Measurements from ENCODE around the gene ASCL5.

DNA sequence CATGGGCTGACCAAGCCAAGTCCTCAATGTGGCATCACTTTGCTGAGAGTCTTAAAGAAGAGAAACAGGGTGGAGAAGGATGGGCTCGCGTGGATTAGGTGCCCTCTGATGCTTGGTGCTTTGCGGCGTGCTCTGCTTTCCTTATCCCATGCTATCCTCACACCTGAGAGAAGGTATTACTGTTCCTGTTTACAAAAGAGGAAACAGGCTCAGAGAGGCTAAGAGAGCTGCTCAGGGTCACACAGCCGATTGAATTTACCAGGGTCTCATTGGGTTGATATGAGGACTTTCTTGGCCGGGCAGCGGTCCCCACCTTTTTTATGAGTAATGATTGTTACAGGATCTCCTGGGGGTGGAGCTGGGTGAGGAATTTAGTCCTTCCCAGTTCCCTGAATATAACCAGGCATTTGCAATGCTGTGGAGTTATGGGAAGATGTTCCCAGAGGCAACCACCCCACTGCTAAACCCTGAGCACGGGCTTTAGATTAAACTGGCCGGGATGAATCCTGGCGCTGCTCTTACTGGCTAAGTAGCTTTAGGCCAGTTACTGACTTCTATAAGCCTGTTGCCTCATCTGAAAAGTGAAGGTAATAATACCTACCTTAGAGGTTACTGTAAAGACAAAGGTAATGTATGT, 4.5 kb downstream of the ASCL5 start:
- TF ChIP-seq, protein P1, sequence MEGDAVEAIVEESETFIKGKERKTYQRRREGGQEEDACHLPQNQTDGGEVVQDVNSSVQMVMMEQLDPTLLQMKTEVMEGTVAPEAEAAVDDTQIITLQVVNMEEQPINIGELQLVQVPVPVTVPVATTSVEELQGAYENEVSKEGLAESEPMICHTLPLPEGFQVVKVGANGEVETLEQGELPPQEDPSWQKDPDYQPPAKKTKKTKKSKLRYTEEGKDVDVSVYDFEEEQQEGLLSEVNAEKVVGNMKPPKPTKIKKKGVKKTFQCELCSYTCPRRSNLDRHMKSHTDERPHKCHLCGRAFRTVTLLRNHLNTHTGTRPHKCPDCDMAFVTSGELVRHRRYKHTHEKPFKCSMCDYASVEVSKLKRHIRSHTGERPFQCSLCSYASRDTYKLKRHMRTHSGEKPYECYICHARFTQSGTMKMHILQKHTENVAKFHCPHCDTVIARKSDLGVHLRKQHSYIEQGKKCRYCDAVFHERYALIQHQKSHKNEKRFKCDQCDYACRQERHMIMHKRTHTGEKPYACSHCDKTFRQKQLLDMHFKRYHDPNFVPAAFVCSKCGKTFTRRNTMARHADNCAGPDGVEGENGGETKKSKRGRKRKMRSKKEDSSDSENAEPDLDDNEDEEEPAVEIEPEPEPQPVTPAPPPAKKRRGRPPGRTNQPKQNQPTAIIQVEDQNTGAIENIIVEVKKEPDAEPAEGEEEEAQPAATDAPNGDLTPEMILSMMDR (IDR thresholded peaks at IDR 0.05): no peak
- TF ChIP-seq POLR2AphosphoS5 (IDR thresholded peaks at IDR 0.05; ENCODE audit: low read depth, low read length) (no peak), TCF7L2 (IDR thresholded peaks at IDR 0.05; ENCODE audit: low read depth, low read length) (no peak), SIN3A (IDR thresholded peaks at IDR 0.05; ENCODE audit: borderline replicate concordance, insufficient read depth, low read depth, low read length) (no peak)
- TF ChIP-seq, protein P2, sequence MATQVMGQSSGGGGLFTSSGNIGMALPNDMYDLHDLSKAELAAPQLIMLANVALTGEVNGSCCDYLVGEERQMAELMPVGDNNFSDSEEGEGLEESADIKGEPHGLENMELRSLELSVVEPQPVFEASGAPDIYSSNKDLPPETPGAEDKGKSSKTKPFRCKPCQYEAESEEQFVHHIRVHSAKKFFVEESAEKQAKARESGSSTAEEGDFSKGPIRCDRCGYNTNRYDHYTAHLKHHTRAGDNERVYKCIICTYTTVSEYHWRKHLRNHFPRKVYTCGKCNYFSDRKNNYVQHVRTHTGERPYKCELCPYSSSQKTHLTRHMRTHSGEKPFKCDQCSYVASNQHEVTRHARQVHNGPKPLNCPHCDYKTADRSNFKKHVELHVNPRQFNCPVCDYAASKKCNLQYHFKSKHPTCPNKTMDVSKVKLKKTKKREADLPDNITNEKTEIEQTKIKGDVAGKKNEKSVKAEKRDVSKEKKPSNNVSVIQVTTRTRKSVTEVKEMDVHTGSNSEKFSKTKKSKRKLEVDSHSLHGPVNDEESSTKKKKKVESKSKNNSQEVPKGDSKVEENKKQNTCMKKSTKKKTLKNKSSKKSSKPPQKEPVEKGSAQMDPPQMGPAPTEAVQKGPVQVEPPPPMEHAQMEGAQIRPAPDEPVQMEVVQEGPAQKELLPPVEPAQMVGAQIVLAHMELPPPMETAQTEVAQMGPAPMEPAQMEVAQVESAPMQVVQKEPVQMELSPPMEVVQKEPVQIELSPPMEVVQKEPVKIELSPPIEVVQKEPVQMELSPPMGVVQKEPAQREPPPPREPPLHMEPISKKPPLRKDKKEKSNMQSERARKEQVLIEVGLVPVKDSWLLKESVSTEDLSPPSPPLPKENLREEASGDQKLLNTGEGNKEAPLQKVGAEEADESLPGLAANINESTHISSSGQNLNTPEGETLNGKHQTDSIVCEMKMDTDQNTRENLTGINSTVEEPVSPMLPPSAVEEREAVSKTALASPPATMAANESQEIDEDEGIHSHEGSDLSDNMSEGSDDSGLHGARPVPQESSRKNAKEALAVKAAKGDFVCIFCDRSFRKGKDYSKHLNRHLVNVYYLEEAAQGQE (IDR thresholded peaks at IDR 0.05; ENCODE audit: insufficient read depth in 1 of 2, low read depth in 2 of 2, low read length in 1 of 2): no peak

Measured in Panc1 (cell line).